Choroid plexus epithelial cell (primary cell): ENCODE data around the gene ATXN7L3.

Experiments used
- DNase-seq: peaks from one replicate; pipeline ENCODE4 v3.0.0-alpha.2; 2010; ENCODE audit warnings: low read depth
- H3K4me3 ChIP-seq: 2 replicates; pipeline ENCODE4 v1.5.1; 2011; ENCODE audit warnings: low read depth, mild to moderate bottlenecking, control low read depth, low read length, moderate library complexity
- TF ChIP-seq, protein P1 (sequence below): conservative IDR thresholded peaks from 2 replicates; pipeline ENCODE4 v1.5.1; 2011; ENCODE audit warnings: low read depth, mild to moderate bottlenecking, control low read depth, inconsistent platforms, low read length, moderate library complexity

Gene ATXN7L3

DNA sequence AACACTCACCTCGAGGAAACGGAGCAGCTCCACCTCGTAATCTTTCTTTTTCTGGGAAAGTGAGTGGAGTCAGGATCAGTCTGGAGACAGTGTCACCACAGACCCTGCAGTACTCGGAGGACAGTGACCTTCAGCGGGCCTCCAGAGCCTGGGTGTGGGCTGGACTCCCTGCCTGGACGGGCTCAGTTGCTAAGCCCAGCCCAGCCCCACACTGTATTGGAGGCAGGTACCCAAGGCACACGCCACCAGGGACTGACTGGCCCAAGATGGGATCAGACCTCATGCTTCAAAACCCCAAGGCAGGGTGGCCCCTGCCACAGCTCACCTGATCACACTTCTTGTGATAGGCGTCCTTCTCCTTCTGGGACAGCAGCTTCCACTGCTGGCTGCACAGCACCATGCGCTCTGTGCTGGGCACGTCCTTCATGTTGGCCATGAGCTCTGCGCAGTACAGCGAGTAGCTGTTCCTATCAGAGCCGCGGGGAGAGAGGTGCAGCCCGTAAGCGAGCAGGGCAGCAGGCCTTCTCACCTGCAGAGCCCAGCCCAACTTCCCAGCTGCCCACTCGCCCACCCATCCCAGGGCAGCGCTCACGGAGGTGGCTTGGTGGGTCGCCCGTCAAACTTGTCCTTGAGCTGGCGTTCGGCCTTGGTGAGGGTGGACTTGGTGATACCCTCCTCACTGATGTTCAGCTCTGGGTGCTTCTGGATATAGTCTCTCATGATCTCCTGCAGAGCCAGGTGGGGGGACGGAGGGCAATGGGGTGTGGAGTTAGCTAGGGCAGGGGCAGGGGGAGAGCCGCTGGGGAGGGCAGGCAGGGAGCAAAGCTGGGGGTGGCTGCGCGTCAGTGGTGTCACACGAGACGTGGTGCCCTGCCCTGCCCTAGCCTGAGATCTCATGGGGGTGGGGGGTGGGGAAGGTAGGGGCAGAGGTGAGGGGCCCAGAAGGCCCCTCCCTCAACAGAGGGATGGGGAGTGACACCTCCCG is 11.9 kb upstream of the ATXN7L3 start:
- no peak for DNase-seq
- no peak overlapping the region for H3K4me3 ChIP-seq
- TF ChIP-seq, protein P1, sequence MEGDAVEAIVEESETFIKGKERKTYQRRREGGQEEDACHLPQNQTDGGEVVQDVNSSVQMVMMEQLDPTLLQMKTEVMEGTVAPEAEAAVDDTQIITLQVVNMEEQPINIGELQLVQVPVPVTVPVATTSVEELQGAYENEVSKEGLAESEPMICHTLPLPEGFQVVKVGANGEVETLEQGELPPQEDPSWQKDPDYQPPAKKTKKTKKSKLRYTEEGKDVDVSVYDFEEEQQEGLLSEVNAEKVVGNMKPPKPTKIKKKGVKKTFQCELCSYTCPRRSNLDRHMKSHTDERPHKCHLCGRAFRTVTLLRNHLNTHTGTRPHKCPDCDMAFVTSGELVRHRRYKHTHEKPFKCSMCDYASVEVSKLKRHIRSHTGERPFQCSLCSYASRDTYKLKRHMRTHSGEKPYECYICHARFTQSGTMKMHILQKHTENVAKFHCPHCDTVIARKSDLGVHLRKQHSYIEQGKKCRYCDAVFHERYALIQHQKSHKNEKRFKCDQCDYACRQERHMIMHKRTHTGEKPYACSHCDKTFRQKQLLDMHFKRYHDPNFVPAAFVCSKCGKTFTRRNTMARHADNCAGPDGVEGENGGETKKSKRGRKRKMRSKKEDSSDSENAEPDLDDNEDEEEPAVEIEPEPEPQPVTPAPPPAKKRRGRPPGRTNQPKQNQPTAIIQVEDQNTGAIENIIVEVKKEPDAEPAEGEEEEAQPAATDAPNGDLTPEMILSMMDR: no peak

DNA sequence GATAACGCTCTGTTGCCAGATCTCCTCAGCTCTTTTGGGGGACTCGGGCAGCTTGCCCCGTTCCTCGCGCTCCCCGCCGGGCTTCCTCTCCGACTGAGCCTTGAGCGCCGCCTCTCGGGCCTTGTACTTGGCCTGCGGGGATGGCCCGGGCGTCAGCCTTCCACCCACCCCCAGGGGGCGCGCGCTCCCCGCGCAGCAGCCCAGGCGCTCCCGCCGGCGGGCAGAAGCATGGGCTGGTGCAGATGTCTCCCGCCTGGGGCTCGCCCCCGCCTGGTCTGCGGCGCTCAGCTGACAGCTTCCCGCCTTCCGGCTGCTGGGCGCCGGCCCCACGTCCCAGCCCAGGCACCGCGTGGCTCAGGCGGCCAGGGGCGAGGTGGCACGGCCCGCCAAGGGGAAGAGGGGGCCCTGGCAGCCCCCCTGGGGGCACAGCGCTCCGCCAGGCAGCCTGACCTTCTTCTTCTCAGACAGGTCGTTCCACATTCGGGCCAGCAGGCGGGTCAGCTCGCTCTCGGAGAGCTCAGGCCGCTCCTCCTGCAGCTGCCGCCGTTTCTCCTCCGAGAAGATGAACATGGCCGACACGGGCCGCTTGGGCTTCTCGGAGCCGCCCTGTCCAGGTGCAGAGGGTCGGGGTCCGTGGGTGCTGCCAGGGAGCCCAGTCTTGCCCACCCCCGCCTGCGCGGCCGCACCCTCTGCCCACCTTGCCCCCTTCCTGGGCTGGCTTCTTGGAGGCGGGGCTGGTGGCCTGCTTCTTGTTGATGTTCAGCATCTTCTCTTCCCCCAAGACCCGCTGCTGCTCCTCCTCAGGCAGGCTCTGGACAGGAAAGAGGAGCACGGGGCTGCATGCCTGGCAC is 10.9 kb upstream of the ATXN7L3 start:
- H3K4me3 ChIP-seq: no peak overlapping the region
- TF ChIP-seq, protein P1: peak; percentile 76
- DNase-seq: peak; percentile 89

DNA sequence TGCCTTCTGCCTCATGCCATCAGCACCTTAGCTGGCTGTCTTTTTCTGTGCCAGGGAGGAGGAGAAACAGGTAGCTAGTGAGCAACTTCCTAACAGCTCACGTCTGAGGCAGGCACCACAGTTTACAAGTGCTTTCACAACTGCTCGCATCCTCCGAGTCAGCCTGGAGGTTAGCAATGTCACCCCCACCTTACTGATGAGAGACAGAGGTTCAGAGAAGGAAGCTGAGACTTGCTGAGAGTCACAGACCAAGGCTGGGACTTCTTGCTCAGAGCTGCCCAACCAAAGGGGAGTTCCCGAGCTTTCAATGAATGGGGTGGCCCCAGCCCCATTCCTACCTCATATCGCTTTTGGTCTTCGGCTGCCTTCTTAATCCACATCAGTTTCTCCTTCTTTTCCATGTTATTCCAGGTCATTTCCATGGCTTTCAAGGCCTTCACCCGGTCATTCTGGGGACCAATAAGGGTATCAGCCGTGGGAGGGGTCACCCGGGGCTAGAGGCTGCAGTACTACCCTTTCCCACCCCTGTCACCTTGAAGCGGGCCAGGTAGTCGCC is 10.2 kb upstream of the ATXN7L3 start:
- H3K4me3 ChIP-seq: no peak overlapping the region
- no peak for DNase-seq

DNA sequence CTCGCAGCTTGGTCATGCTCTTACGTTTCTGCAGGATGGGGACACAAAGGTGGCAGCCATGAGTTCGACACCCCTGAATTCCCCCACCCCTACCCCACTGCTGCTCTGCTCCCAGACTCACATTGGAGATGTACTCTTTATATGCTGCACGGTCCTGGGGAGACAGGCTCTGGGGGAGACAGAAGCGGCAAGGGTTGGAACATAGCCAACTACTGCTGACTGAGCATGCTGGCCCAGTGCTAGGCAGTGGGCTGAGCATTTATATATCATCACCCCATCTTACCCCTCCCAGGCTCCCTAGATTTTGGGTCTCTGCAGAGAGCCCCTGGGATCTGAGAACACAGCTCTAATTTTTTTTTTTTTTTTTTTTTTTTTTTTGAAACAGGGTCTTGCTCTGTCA is 8.1 kb upstream of the ATXN7L3 start:
- TF ChIP-seq, protein P1: no peak
- no peak for DNase-seq
- H3K4me3 ChIP-seq: no peak overlapping the region

More for the DNA sequence above, 10.2 kb upstream of the ATXN7L3 start:
- TF ChIP-seq, protein P1: no peak

DNA sequence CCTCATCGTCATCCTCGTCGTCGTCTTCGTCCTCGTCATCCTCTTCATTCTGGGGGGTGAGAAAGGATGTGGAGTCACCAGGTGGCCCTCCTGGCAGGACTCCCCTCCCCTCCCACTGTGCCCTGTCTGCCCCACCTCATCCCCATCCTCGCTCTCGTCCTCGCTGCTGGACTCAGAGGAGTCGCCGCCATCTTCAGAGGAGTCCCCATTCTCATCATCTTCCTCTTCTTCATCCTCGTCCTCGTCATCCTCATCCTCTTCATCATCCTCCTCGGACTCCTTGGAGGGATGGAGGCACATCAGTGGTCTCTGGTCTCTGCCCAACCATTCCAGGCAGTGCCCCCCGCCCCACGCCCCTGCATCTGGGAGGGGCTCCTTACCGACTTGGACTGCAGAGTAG is 7.6 kb upstream of the ATXN7L3 start:
- no peak overlapping the region for H3K4me3 ChIP-seq

DNA sequence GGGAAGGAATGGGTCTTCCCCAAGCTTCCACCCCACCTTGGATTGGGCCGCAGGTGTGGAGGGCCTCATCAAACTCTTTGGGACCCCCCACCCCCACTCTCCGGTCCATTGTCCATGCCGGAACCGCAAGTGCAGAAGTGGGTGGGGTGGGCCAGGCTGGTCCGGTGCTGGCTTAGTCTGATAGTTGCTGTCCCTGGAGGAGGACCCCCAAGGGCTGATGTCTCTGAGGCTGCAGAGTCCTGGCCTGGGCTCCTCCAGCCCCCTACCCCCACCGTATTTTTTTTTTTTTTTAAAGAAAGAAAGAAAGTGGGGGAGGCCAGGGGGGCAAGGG is 7.1 kb upstream of the ATXN7L3 start:
- no peak overlapping the region for H3K4me3 ChIP-seq
- no peak for DNase-seq
- TF ChIP-seq, protein P1: no peak

More for the DNA sequence above, 7.6 kb upstream of the ATXN7L3 start:
- TF ChIP-seq, protein P1: no peak
- no peak for DNase-seq
